HEK293 (cell line): Measurements from ENCODE around the gene METTL1.

Experiments used
- BCL11A ChIP-seq: fragments of 450-650 bp; formaldehyde crosslinking; IDR thresholded peaks from 2 replicates; pipeline ENCODE4 v1.5.1; 2016; ENCODE audit warnings: low read depth, missing biosample characterization, missing genetic modification characterization
- GLIS1 ChIP-seq: fragments of 450-650 bp; formaldehyde crosslinking; IDR thresholded peaks from 2 replicates; pipeline ENCODE4 v1.5.1; 2016; ENCODE audit warnings: missing biosample characterization, missing genetic modification characterization
- REPIN1 ChIP-seq: fragments of 450-650 bp; formaldehyde crosslinking; IDR thresholded peaks from 2 replicates; pipeline ENCODE4 v1.5.1; 2017; ENCODE audit warnings: missing biosample characterization, missing genetic modification characterization, low read depth
- SP7 ChIP-seq: fragments of 450-650 bp; formaldehyde crosslinking; IDR thresholded peaks from 2 replicates; pipeline ENCODE4 v1.5.1; 2016; ENCODE audit warnings: missing biosample characterization, missing genetic modification characterization
- ZBTB7A ChIP-seq: fragments of 450-650 bp; formaldehyde crosslinking; IDR thresholded peaks from 2 replicates; pipeline ENCODE4 v1.5.1; 2016; ENCODE audit warnings: low read depth, missing biosample characterization, missing genetic modification characterization
- ZBTB8A ChIP-seq: fragments of 450-650 bp; formaldehyde crosslinking; IDR thresholded peaks from 2 replicates; pipeline ENCODE4 v1.5.1; 2016; ENCODE audit warnings: missing biosample characterization, missing genetic modification characterization
- ZFP37 ChIP-seq: fragments of 450-650 bp; formaldehyde crosslinking; IDR thresholded peaks from 2 replicates; pipeline ENCODE4 v1.5.1; 2016; ENCODE audit warnings: missing biosample characterization, missing genetic modification characterization
- ZIC2 ChIP-seq: fragments of 450-650 bp; formaldehyde crosslinking; IDR thresholded peaks from 2 replicates; pipeline ENCODE4 v1.5.1; 2016; ENCODE audit warnings: missing biosample characterization, missing genetic modification characterization
- ZNF394 ChIP-seq: fragments of 450-650 bp; formaldehyde crosslinking; IDR thresholded peaks from 2 replicates; pipeline ENCODE4 v1.5.1; 2016; ENCODE audit warnings: missing biosample characterization, missing genetic modification characterization, mild to moderate bottlenecking, moderate library complexity, borderline replicate concordance
- ZNF501 ChIP-seq: fragments of 450-650 bp; formaldehyde crosslinking; IDR thresholded peaks from 2 replicates; pipeline ENCODE4 v1.5.1; 2016; ENCODE audit warnings: missing biosample characterization, missing genetic modification characterization
- ZNF654 ChIP-seq: fragments of 450-650 bp; formaldehyde crosslinking; IDR thresholded peaks from 2 replicates; pipeline ENCODE4 v1.5.1; 2016; ENCODE audit warnings: low read depth, missing biosample characterization, missing genetic modification characterization
- ZNF76 ChIP-seq: fragments of 450-650 bp; formaldehyde crosslinking; IDR thresholded peaks from 2 replicates; pipeline ENCODE4; 2016; ENCODE audit warnings: low read depth, missing biosample characterization, missing genetic modification characterization, borderline replicate concordance
- ZNF791 ChIP-seq: fragments of 450-650 bp; formaldehyde crosslinking; IDR thresholded peaks from 2 replicates; pipeline ENCODE4 v1.5.1; 2016; ENCODE audit warnings: missing biosample characterization, missing genetic modification characterization
- TF ChIP-seq, protein P1 (sequence below): fragments of 450-650 bp; formaldehyde crosslinking; IDR thresholded peaks from 2 replicates; pipeline ENCODE4 v1.5.1; 2016; ENCODE audit warnings: missing biosample characterization, missing genetic modification characterization
- TF ChIP-seq, protein P2 (sequence below): fragments of 450-650 bp; formaldehyde crosslinking; IDR thresholded peaks from 2 replicates; pipeline ENCODE4 v1.5.1; 2016; ENCODE audit warnings: missing biosample characterization, missing genetic modification characterization
- TF ChIP-seq, protein P3 (sequence below): fragments of 450-650 bp; formaldehyde crosslinking; IDR thresholded peaks from 2 replicates; pipeline ENCODE4 v1.5.1; 2017; ENCODE audit warnings: missing biosample characterization, missing genetic modification characterization
- TF ChIP-seq, protein P4 (sequence below): fragments of 450-650 bp; formaldehyde crosslinking; IDR thresholded peaks from 2 replicates; pipeline ENCODE4 v1.5.1; 2016; ENCODE audit warnings: missing biosample characterization, missing genetic modification characterization
- TF ChIP-seq, protein P5 (sequence below): fragments of 450-650 bp; formaldehyde crosslinking; IDR thresholded peaks from 2 replicates; pipeline ENCODE4 v1.5.1; 2017; ENCODE audit warnings: missing biosample characterization, missing genetic modification characterization
- TF ChIP-seq, protein P6 (sequence below): fragments of 450-650 bp; formaldehyde crosslinking; optimal IDR thresholded peaks from 2 replicates; pipeline ENCODE3; 2016; ENCODE audit warnings: missing biosample characterization, mild to moderate bottlenecking, missing genetic modification characterization
- TF ChIP-seq, protein P7 (sequence below): fragments of 450-650 bp; formaldehyde crosslinking; IDR thresholded peaks from 2 replicates; pipeline ENCODE4 v1.5.1; 2016; ENCODE audit warnings: missing biosample characterization, missing genetic modification characterization
- TF ChIP-seq, protein P8 (sequence below): fragments of 450-650 bp; formaldehyde crosslinking; IDR thresholded peaks from 2 replicates; pipeline ENCODE4; 2016; ENCODE audit warnings: missing biosample characterization, missing genetic modification characterization
- TF ChIP-seq, protein P9 (sequence below): fragments of 450-650 bp; formaldehyde crosslinking; IDR thresholded peaks from 2 replicates; pipeline ENCODE4 v1.5.1; 2016; ENCODE audit warnings: missing biosample characterization, missing genetic modification characterization

METTL1 gene

DNA sequence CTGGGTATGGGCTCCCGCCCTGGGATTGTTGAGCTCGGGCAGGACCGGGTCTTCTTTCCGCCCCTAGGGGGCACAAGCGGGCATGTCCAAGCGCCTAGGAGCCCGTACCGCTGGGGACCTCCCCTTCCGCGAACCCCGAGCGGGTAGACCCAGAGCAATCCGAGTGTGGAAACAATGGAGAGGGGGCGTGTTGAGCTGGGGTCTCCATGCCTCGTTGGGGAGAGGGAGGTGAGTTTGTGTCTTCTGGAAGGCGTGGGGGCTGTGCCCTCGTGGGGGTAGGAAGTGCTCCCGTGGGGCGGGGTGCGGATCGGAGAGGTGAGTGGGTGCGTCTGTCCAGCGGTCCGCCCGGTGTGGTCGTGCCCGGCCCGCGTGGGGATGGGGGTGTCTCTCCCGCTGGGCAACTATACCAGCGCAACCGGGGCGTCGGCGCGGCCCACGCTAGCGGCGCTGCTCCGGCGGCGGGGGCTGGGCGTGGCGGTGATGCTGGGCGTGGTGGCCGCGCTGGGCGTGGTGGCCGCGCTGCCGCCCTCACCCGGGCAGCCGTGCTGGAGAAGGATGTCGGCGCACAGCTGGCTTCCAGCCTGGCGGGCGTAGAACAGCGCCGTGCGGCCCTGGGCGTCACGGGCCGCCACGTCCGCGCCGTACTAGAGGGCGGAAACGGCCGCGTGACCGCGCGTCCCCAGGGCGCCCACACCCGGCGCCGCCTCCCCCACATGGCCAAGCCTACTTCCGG, 45.6 kb downstream of the METTL1 start (continued):
- TF ChIP-seq, protein P1, sequence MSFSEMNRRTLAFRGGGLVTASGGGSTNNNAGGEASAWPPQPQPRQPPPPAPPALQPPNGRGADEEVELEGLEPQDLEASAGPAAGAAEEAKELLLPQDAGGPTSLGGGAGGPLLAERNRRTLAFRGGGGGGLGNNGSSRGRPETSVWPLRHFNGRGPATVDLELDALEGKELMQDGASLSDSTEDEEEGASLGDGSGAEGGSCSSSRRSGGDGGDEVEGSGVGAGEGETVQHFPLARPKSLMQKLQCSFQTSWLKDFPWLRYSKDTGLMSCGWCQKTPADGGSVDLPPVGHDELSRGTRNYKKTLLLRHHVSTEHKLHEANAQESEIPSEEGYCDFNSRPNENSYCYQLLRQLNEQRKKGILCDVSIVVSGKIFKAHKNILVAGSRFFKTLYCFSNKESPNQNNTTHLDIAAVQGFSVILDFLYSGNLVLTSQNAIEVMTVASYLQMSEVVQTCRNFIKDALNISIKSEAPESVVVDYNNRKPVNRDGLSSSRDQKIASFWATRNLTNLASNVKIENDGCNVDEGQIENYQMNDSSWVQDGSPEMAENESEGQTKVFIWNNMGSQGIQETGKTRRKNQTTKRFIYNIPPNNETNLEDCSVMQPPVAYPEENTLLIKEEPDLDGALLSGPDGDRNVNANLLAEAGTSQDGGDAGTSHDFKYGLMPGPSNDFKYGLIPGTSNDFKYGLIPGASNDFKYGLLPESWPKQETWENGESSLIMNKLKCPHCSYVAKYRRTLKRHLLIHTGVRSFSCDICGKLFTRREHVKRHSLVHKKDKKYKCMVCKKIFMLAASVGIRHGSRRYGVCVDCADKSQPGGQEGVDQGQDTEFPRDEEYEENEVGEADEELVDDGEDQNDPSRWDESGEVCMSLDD (tag by site-specific recombination), result peak; percentile 99
- TF ChIP-seq REPIN1, result 0 out of 2 replicates have a peak, but pooled peaks have one; percentile 86
- TF ChIP-seq, protein P2, sequence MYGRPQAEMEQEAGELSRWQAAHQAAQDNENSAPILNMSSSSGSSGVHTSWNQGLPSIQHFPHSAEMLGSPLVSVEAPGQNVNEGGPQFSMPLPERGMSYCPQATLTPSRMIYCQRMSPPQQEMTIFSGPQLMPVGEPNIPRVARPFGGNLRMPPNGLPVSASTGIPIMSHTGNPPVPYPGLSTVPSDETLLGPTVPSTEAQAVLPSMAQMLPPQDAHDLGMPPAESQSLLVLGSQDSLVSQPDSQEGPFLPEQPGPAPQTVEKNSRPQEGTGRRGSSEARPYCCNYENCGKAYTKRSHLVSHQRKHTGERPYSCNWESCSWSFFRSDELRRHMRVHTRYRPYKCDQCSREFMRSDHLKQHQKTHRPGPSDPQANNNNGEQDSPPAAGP (tag by site-specific recombination), result peak; percentile 93
- TF ChIP-seq, protein P3, sequence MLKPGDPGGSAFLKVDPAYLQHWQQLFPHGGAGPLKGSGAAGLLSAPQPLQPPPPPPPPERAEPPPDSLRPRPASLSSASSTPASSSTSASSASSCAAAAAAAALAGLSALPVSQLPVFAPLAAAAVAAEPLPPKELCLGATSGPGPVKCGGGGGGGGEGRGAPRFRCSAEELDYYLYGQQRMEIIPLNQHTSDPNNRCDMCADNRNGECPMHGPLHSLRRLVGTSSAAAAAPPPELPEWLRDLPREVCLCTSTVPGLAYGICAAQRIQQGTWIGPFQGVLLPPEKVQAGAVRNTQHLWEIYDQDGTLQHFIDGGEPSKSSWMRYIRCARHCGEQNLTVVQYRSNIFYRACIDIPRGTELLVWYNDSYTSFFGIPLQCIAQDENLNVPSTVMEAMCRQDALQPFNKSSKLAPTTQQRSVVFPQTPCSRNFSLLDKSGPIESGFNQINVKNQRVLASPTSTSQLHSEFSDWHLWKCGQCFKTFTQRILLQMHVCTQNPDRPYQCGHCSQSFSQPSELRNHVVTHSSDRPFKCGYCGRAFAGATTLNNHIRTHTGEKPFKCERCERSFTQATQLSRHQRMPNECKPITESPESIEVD, result no peak
- TF ChIP-seq BCL11A, result peak; percentile 49; the same call in 1 of the 2 replicates
- TF ChIP-seq, protein P4, sequence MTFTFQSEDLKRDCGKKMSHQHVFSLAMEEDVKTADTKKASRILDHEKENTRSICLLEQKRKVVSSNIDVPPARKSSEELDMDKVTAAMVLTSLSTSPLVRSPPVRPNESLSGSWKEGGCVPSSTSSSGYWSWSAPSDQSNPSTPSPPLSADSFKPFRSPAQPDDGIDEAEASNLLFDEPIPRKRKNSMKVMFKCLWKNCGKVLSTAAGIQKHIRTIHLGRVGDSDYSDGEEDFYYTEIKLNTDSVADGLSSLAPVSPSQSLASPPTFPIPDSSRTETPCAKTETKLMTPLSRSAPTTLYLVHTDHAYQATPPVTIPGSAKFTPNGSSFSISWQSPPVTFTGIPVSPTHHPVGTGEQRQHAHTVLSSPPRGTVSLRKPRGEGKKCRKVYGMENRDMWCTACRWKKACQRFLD, result no peak
- peak; percentile 46; the same call in 1 of the 2 replicates for TF ChIP-seq ZNF76 (tag by site-specific recombination)
- peak; percentile 88 for TF ChIP-seq SP7 (tag by site-specific recombination)
- TF ChIP-seq, protein P5, sequence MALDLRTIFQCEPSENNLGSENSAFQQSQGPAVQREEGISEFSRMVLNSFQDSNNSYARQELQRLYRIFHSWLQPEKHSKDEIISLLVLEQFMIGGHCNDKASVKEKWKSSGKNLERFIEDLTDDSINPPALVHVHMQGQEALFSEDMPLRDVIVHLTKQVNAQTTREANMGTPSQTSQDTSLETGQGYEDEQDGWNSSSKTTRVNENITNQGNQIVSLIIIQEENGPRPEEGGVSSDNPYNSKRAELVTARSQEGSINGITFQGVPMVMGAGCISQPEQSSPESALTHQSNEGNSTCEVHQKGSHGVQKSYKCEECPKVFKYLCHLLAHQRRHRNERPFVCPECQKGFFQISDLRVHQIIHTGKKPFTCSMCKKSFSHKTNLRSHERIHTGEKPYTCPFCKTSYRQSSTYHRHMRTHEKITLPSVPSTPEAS, result peak; percentile 60
- peak; percentile 97 for TF ChIP-seq ZBTB7A (tag by site-specific recombination)
- TF ChIP-seq, protein P6, sequence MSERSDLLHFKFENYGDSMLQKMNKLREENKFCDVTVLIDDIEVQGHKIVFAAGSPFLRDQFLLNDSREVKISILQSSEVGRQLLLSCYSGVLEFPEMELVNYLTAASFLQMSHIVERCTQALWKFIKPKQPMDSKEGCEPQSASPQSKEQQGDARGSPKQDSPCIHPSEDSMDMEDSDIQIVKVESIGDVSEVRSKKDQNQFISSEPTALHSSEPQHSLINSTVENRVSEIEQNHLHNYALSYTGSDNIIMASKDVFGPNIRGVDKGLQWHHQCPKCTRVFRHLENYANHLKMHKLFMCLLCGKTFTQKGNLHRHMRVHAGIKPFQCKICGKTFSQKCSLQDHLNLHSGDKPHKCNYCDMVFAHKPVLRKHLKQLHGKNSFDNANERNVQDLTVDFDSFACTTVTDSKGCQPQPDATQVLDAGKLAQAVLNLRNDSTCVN (tag by site-specific recombination), result peak; percentile 86
- TF ChIP-seq ZNF654, result peak; percentile 38
- TF ChIP-seq ZFP37, result peak; percentile 89
- peak; percentile 91 for TF ChIP-seq ZBTB8A
- TF ChIP-seq, protein P7, sequence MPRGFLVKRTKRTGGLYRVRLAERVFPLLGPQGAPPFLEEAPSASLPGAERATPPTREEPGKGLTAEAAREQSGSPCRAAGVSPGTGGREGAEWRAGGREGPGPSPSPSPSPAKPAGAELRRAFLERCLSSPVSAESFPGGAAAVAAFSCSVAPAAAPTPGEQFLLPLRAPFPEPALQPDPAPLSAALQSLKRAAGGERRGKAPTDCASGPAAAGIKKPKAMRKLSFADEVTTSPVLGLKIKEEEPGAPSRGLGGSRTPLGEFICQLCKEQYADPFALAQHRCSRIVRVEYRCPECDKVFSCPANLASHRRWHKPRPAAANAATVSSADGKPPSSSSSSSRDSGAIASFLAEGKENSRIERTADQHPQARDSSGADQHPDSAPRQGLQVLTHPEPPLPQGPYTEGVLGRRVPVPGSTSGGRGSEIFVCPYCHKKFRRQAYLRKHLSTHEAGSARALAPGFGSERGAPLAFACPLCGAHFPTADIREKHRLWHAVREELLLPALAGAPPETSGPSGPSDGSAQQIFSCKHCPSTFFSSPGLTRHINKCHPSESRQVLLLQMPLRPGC (tag by site-specific recombination), result 0 out of 2 replicates have a peak, but pooled peaks have one; percentile 61
- TF ChIP-seq, protein P8, sequence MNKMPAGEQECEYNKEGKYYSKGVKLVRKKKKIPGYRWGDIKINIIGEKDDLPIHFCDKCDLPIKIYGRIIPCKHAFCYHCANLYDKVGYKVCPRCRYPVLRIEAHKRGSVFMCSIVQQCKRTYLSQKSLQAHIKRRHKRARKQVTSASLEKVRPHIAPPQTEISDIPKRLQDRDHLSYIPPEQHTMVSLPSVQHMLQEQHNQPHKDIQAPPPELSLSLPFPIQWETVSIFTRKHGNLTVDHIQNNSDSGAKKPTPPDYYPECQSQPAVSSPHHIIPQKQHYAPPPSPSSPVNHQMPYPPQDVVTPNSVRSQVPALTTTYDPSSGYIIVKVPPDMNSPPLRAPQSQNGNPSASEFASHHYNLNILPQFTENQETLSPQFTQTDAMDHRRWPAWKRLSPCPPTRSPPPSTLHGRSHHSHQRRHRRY (tag by site-specific recombination), result 0 out of 2 replicates have a peak, but pooled peaks have one; percentile 59
- peak; percentile 81 for TF ChIP-seq GLIS1 (tag by site-specific recombination)
- TF ChIP-seq ZNF791 (tag by site-specific recombination), result no peak
- peak; percentile 34; the same call in 1 of the 2 replicates for TF ChIP-seq ZIC2
- TF ChIP-seq ZNF394 (tag by site-specific recombination), result peak; percentile 54; the same call in 1 of the 2 replicates
- TF ChIP-seq, protein P9, sequence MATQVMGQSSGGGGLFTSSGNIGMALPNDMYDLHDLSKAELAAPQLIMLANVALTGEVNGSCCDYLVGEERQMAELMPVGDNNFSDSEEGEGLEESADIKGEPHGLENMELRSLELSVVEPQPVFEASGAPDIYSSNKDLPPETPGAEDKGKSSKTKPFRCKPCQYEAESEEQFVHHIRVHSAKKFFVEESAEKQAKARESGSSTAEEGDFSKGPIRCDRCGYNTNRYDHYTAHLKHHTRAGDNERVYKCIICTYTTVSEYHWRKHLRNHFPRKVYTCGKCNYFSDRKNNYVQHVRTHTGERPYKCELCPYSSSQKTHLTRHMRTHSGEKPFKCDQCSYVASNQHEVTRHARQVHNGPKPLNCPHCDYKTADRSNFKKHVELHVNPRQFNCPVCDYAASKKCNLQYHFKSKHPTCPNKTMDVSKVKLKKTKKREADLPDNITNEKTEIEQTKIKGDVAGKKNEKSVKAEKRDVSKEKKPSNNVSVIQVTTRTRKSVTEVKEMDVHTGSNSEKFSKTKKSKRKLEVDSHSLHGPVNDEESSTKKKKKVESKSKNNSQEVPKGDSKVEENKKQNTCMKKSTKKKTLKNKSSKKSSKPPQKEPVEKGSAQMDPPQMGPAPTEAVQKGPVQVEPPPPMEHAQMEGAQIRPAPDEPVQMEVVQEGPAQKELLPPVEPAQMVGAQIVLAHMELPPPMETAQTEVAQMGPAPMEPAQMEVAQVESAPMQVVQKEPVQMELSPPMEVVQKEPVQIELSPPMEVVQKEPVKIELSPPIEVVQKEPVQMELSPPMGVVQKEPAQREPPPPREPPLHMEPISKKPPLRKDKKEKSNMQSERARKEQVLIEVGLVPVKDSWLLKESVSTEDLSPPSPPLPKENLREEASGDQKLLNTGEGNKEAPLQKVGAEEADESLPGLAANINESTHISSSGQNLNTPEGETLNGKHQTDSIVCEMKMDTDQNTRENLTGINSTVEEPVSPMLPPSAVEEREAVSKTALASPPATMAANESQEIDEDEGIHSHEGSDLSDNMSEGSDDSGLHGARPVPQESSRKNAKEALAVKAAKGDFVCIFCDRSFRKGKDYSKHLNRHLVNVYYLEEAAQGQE (tag by site-specific recombination), result peak; percentile 82
- peak; percentile 96 for TF ChIP-seq ZNF501 (tag by site-specific recombination)
